Activated naive CD4-positive, alpha-beta T cell treated with anti-CD3 and anti-CD28 coated beads for 36 hours (primary cell): ENCODE data around the gene RBFOX2. TPM values are rescaled to one million over a fixed set of nuclear protein-coding genes. Genes with fewer than 3 reads are reported as not detected.
"Not testable (repeated sequence)": the region's sequence is repeated elsewhere in the genome, so short reads cannot be mapped to it uniquely, and the experiment has no call there.

Experiments
- CTCF ChIA-PET: fragments of 350-600 bp; sonication (Branson Sonifier 250); formaldehyde crosslinking; loops from one replicate; lab custom pipeline; 2021; ENCODE audit warnings: antibody characterized with exemption; lab: Charles Lee
- DNase-seq: peaks from one replicate; pipeline ENCODE4 v3.0.0-alpha.2; 2020
- H3K27ac Mint-ChIP-seq: one replicate; pipeline ENCODE4 v1.8.0; 2021; ENCODE audit warnings: mild to moderate bottlenecking, mixed read lengths
- H3K27me3 Mint-ChIP-seq: one replicate; pipeline ENCODE4 v1.8.0; 2021; ENCODE audit warnings: low read depth, mixed read lengths
- H3K36me3 Mint-ChIP-seq: one replicate; pipeline ENCODE4 v1.8.0; 2021; ENCODE audit warnings: low read depth, mixed read lengths
- H3K4me1 Mint-ChIP-seq: one replicate; pipeline ENCODE4 v1.8.0; 2021; ENCODE audit warnings: low read depth, mixed read lengths
- H3K4me3 Mint-ChIP-seq: one replicate; pipeline ENCODE4 v1.8.0; 2021; ENCODE audit warnings: mild to moderate bottlenecking, moderate library complexity, mixed read lengths
- H3K9me3 Mint-ChIP-seq: one replicate; pipeline ENCODE4 v1.8.0; 2021; ENCODE audit warnings: mixed read lengths
- intact Hi-C: fragments of 100-400 bp; cut with micrococcal nuclease; formaldehyde crosslinking; loops from one replicate; pipeline ENCODE4 v1.15.1; 2023
- total RNA-seq, 2 experiments: library from RNA; stranded (reverse); gene quantifications; one replicate each; pipeline ENCODE4 v1.2.3, GENCODE V29; 2021

The RBFOX2 gene
- total RNA-seq, 2 experiments from 2014 or later, result 3.3 to 4.3 TPM

GRCh38 chr22:36037102-36037758 lies 8.6 kb upstream of the RBFOX2 start:
- H3K36me3 Mint-ChIP-seq, result no peaks in the 10 kb centered on the region
- CTCF ChIA-PET, result interaction anchor here (1.4 kb wide), 1 partner anchor 29 kb away, joined by 8 read pairs; no protein-coding TSS in a partner anchor
- intact Hi-C loops, result no loop called here
- no peaks in the 10 kb centered on the region for H3K4me1 Mint-ChIP-seq
- H3K27ac Mint-ChIP-seq, result no peak overlapping the region
- no peaks in the 10 kb centered on the region for H3K9me3 Mint-ChIP-seq
- peaks cover 17% of the 10 kb centered on the region for H3K27me3 Mint-ChIP-seq
- no peak for DNase-seq
- no peak overlapping the region for H3K4me3 Mint-ChIP-seq

GRCh38 chr22:36036167-36036624 lies 7.6 kb upstream of the RBFOX2 start:
- Mint-ChIP-seq H3K27ac (no peak overlapping the region), H3K9me3 (no peaks in the 10 kb centered on the region), H3K27me3 (peaks cover 17% of the 10 kb centered on the region), H3K36me3 (no peaks in the 10 kb centered on the region), H3K4me3 (no peak overlapping the region), H3K4me1 (no peaks in the 10 kb centered on the region)
- no peak for DNase-seq
- intact Hi-C loops, result no loop called here
- CTCF ChIA-PET, result no interaction called here

DNA sequence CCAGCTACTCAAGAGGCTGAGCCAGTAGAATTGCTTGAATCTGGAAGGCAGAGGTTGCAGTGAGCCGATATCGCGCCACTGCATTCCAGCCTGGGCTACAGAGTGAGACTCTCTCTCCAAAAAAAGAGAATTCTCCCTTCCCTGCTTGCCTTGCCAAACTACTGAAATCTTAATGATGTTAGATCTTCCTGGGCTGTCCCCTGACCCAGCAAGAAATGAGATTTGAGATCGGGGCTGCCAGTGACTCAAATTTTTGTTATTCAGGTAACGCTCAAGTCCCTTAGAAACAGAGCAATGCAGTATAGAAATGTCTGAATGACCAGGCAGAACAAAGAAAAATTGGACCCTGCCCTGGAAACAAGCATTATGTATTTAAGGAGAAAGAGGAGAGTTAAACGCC lies 4.0 kb upstream of the RBFOX2 start:
- Mint-ChIP-seq H3K4me3 (no peak overlapping the region), H3K36me3 (no peaks in the 10 kb centered on the region), H3K27ac (no peak overlapping the region), H3K9me3 (no peaks in the 10 kb centered on the region), H3K27me3 (peaks cover 6% of the 10 kb centered on the region), H3K4me1 (peaks cover 11% of the 10 kb centered on the region)
- CTCF ChIA-PET, result interaction anchor here (2.2 kb wide), 1 partner anchor 33 kb away, joined by 7 read pairs; no protein-coding TSS in a partner anchor
- DNase-seq, result no peak
- intact Hi-C loops, result no loop called here

DNA sequence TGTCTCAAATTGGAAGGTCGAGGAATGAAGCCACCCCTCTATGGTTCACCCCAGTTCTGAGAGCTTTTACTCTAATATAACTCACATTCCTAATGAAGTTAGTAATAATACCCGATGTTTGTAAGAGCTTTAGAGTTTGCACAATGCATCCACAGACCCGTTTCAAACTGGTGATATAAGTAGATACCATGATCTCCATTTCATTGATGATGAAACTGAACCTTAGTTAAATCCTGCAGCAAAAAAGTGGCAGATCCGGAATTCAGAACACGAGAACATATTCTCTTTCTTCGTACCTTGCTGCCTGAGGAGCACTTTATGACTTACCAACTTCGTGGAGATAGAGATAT lies 757 bp upstream of the RBFOX2 start:
- Mint-ChIP-seq H3K9me3 (no peaks in the 10 kb centered on the region), H3K4me1 (peaks cover 13% of the 10 kb centered on the region), H3K27ac (no peak overlapping the region), H3K27me3 (peaks cover 3% of the 10 kb centered on the region), H3K4me3 (peak overlapping the region; percentile 88), H3K36me3 (no peaks in the 10 kb centered on the region)
- intact Hi-C loops, result loop anchor here (2.0 kb wide), 1 partner anchor 37 kb away; no protein-coding TSS in a partner anchor
- CTCF ChIA-PET, result interaction anchor here (1.0 to 3.4 kb wide), 3 partner anchors 13 to 210 kb away, joined by 3 to 31 read pairs (median 5); partner anchors contain the start of gene APOL2
- no peak for DNase-seq

DNA sequence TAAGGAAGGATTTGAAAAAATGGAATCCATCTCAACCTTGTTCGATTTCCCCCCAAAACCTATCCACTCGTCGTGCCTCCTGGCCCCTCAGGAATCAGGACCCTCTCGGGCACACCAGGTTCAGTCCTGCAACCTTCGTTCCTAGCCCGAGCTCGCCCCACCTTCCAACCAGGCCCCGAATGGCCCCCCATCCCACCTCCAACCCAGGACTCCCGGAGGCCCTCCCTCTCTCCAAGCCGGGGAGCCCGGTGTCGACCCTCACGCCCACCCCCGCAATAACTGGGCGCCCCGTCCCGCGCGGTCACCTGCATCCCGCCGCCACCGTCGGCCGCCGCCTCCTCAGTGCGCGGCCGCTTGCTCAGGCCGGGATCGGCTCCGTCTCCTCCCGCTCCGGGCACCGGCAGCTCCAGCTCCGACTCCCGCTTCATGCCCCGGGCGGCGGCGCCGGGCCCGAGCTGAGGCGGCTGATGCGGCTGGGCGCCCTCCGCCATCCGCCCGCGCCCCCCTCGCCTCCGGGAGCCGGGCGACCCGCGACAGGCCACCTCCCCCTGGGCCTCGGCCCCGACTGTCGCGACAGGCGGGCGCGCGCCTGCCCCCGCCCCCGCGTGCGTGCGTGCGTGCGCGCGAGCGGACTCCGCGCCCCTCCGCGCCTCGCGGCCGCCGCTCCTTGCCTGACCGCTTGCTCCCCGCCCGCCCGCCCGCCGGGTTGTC lies 534 bp downstream of the RBFOX2 start:
- H3K27ac Mint-ChIP-seq, result no peak overlapping the region

DNA sequence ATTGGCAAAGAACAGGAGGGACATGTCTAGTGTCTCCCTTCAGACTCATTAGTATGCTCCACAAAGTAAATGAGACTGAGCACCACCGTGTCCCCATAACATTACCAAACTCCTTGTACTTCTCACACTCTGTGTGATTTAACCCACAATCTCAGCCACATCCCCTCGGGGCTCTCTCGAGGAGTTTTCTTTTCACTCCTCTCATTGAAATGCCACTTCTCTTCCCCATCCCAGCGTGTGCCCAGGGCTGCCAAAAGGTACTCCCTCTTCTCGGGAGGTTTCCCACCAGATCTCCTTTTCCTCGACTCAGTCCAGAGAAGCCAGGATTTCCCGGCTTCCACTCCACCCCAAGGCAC lies 1.1 kb downstream of the RBFOX2 start:
- H3K27ac Mint-ChIP-seq, result no peak overlapping the region
- H3K27me3 Mint-ChIP-seq, result peaks cover 3% of the 10 kb centered on the region
- H3K4me3 Mint-ChIP-seq, result peak overlapping the region; percentile 64
- DNase-seq, result peak; percentile 18
- no peaks in the 10 kb centered on the region for H3K9me3 Mint-ChIP-seq
- H3K4me1 Mint-ChIP-seq, result peaks cover 19% of the 10 kb centered on the region
- CTCF ChIA-PET, result interaction anchor here (0.6 to 3.4 kb wide), 2 partner anchors 38 to 443 kb away, joined by 3 to 31 read pairs; no protein-coding TSS in a partner anchor
- intact Hi-C loops, result no loop called here
- no peaks in the 10 kb centered on the region for H3K36me3 Mint-ChIP-seq

More for the DNA sequence above, 534 bp downstream of the RBFOX2 start:
- Mint-ChIP-seq H3K27me3 (peaks cover 3% of the 10 kb centered on the region), H3K9me3 (no peaks in the 10 kb centered on the region), H3K4me1 (peaks cover 17% of the 10 kb centered on the region), H3K36me3 (no peaks in the 10 kb centered on the region), H3K4me3 (peak overlapping the region; percentile 64)
- DNase-seq, result peak; percentile 8
- intact Hi-C loops, result loop anchor here (2.0 kb wide), 1 partner anchor 39 kb away; no protein-coding TSS in a partner anchor
- CTCF ChIA-PET, result interaction anchor here (0.7 to 3.4 kb wide), 2 partner anchors 29 to 38 kb away, joined by 3 to 31 read pairs; no protein-coding TSS in a partner anchor

- Mint-ChIP-seq H3K27me3 (peaks cover 3% of the 10 kb centered on the region), H3K4me3 (no peak overlapping the region), H3K4me1 (peaks cover 27% of the 10 kb centered on the region), H3K9me3 (no peaks in the 10 kb centered on the region), H3K36me3 (no peaks in the 10 kb centered on the region), H3K27ac (peak overlapping the region; percentile 7)
- CTCF ChIA-PET, result interaction anchor here (0.6 to 3.4 kb wide), 4 partner anchors 39 to 444 kb away, joined by 3 to 31 read pairs (median 3); no protein-coding TSS in a partner anchor
- intact Hi-C loops, result no loop called here
- no peak for DNase-seq
Measured at GRCh38 chr22:36026741-36027140, 1.9 kb downstream of the RBFOX2 start.

DNA sequence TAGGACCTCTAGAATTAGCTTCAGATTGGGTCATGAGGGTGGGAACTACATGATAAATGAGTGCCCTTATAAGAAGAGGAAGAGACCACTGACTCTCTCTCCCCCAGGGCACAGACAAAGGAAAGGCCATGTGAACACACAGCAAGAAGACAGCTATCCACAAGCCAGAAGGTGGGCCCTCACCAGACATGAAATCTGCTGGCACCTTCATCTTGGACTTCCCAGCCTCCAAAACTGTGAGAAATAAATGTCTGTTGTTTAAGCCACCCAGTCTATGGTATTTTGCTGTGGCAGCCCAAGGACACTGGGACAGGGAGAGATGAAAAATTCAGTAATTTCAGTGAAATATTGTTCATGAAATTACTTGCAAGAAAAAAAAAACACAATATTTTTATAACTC lies 5.9 kb downstream of the RBFOX2 start:
- Mint-ChIP-seq H3K4me3 (no peak overlapping the region), H3K9me3 (no peaks in the 10 kb centered on the region), H3K27me3 (peaks cover 3% of the 10 kb centered on the region), H3K4me1 (peaks cover 21% of the 10 kb centered on the region), H3K36me3 (no peaks in the 10 kb centered on the region), H3K27ac (no peak overlapping the region)
- intact Hi-C loops, result no loop called here
- CTCF ChIA-PET, result interaction anchor here (0.6 to 3.8 kb wide), 2 partner anchors 43 to 103 kb away, joined by 3 to 20 read pairs; no protein-coding TSS in a partner anchor
- DNase-seq, result no peak

GRCh38 chr22:36022162-36022561 lies 6.5 kb downstream of the RBFOX2 start:
- Mint-ChIP-seq H3K4me1 (peaks cover 17% of the 10 kb centered on the region), H3K27me3 (no peaks in the 10 kb centered on the region), H3K9me3 (no peaks in the 10 kb centered on the region), H3K27ac (peak overlapping the region; percentile 10), H3K36me3 (no peaks in the 10 kb centered on the region), H3K4me3 (no peak overlapping the region)
- intact Hi-C loops, result no loop called here
- CTCF ChIA-PET, result interaction anchor here (0.6 to 3.8 kb wide), 2 partner anchors 44 to 103 kb away, joined by 3 to 20 read pairs; no protein-coding TSS in a partner anchor
- DNase-seq, result no peak

DNA sequence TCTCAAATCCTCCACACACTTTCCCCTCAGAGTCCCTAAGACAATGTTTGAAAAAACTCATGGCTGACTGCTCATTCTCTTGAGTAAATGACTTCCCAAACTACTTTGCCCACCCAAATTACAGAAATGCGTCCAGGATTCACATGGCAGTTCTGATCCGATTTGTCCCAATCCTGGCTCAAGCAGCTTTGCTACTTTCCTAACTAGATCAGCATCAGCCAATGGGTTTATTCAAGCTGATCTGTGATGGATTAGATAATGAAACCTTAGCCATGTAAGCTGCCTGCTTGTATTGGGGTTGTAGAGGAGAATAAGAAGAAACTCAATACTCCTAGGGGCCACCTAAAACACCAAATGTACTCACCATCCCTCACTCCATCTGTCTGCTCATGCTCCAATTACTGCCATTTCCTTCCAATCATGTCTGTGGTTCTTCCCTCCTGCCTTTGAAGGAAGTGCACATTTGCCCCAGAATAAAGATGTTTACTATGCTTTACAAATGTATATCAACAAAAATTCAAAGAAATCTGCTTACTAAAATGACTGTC lies 6.9 kb downstream of the RBFOX2 start:
- DNase-seq, result no peak
- H3K4me3 Mint-ChIP-seq, result no peak overlapping the region
- H3K36me3 Mint-ChIP-seq, result no peaks in the 10 kb centered on the region
- peaks cover 17% of the 10 kb centered on the region for H3K4me1 Mint-ChIP-seq
- intact Hi-C loops, result no loop called here
- no peaks in the 10 kb centered on the region for H3K9me3 Mint-ChIP-seq
- CTCF ChIA-PET, result interaction anchor here (3.8 kb wide), 1 partner anchor 44 kb away, joined by 20 read pairs; no protein-coding TSS in a partner anchor
- no peaks in the 10 kb centered on the region for H3K27me3 Mint-ChIP-seq
- peak overlapping the region; percentile 10 for H3K27ac Mint-ChIP-seq

- intact Hi-C loops, DNase-seq, H3K27ac Mint-ChIP-seq, H3K4me3 Mint-ChIP-seq, CTCF ChIA-PET, H3K36me3 Mint-ChIP-seq, H3K9me3 Mint-ChIP-seq, H3K27me3 Mint-ChIP-seq: not testable (repeated sequence)
- peaks cover 17% of the 10 kb centered on the region for H3K4me1 Mint-ChIP-seq
Measured at GRCh38 chr22:36020865-36021264, 7.8 kb downstream of the RBFOX2 start.

DNA sequence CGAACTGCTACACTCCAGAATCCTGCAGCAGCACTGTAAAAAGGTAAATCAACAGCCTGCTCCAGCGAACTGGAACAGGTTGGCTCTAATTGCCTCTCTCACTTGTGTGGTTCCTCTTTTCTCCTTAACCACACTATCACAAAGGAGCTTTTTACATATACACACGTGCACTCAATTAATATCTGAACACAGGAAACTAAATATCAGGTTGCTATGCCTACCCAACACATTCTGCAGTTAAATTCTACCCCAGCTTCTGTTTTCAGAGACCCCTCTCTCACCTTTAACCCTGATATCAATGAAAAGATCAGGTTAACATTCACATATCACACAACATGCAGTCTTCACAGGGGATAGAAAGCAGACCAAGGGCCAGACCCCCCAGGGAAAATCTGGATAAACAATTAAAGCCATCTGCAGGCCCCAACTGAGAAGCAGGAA lies 11.0 kb downstream of the RBFOX2 start:
- Mint-ChIP-seq H3K4me3 (no peak overlapping the region), H3K9me3 (no peaks in the 10 kb centered on the region), H3K27ac (no peak overlapping the region), H3K27me3 (peaks cover 4% of the 10 kb centered on the region), H3K36me3 (no peaks in the 10 kb centered on the region), H3K4me1 (peaks cover 13% of the 10 kb centered on the region)
- no peak for DNase-seq
- CTCF ChIA-PET, result interaction anchor here (1.4 to 1.6 kb wide), 2 partner anchors 12 to 48 kb away, joined by 3 to 6 read pairs; no protein-coding TSS in a partner anchor
- intact Hi-C loops, result no loop called here
